DMS153 treated with DMSO at 0.1 percent for 48 hours (cell line): ENCODE measurements around the gene HIVEP1.

Experiments used
- DNase-seq: peaks from one replicate; lab custom pipeline; 2025; ENCODE audit not compliant: unreplicated experiment; lab: John Stamatoyannopoulos, UW

The HIVEP1 gene

DNA sequence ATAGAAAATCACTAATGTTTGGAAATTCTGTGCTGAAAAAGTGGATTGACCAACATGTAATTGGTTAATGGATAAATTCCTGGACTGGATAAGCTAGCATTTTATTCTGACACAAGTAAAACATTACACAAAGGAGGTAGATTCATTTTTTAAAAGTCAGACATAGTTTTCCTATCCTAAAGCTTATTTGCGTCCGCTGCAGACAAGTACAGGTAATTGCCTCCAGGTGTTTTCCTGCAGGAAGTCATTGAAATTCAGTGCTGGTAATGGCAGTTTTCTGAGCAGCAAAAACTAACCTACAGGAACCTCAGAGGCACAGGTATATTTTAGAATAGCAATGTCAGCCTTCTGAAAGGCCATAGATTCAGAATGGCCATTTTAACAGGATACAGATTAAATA lies 20.0 kb upstream of the HIVEP1 start:
- no peak for DNase-seq

DNA sequence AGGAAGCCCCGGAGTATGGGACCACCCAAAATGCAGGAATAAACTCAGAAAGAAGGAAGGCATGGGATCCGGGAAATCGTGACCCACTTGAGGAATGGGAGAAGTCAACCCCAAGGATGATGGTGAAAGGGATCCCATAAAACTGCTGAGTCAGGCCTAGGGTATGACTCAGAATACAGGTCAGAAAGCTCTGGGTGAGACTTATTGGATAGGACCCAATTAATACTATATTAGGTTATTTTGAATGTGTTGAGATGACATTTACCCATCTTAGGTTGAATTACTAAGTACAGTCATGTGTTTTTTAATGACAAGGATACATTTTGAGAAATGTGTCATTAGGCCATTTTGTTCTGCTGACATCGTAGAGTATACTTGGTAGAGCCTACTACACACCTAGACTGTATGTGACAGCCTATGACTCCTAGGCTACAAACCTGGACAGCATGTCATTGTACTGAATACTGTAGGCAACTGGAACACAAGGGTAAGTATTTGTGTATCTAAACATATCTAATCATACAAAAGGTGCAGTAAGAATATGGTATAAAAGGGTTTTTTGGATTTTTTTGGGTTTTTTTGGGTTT lies 17.1 kb upstream of the HIVEP1 start:
- DNase-seq = no peak

DNA sequence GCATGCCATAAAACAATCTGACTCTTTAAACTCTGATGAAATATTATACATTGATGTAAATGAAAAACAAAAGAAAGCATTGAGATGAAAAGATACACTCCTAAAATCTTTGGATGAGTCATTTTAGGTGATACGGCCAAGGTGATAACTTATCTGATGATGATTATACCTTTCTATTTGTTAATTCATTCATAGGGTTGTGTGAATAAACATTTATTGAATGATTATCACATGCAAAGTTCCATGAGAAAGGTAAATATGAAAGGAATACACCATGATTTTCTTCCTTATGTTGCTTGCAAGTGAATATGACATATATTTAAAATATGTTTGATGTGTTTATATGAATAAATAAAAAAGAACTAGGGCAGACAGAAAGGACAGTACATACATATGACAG lies 15.4 kb upstream of the HIVEP1 start:
- DNase-seq = no peak

DNA sequence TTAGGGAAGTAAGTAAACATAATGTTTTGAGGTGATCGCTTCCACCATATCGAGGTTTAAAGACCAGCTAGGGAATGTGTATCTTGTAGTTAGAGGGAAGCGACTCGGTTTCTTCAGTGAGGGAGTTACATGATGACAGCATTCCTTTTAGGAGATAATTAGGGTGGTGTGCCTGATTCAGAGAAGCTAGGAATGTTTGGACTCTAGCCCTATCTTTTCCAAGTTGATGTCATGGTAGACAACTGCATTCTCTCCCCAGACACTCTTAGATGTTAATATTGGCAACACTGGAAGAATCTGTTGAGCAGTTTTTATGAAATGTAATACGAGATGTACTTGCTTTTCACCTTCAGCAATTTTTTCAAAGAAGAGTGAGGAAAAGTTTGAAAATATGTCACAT lies 12.9 kb upstream of the HIVEP1 start:
- no peak for DNase-seq

DNA sequence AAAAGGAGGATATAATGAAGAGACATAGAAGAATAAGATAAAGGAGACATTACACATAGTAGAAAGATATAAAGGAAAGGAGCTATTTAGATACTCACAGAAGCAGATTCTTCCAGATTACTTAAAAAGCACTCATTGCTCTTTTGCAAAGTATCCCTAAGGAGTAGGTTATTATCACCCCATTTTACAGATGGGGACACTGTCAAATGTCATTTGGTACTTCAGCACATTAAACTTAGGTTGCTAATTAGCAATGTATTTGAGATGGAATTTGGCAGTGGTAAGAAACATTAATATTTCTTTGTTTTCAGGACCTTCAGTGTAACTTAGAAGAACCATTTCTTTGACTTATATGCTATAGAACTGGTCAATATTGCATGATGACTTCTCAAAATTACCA lies 11.9 kb upstream of the HIVEP1 start:
- DNase-seq = no peak

DNA sequence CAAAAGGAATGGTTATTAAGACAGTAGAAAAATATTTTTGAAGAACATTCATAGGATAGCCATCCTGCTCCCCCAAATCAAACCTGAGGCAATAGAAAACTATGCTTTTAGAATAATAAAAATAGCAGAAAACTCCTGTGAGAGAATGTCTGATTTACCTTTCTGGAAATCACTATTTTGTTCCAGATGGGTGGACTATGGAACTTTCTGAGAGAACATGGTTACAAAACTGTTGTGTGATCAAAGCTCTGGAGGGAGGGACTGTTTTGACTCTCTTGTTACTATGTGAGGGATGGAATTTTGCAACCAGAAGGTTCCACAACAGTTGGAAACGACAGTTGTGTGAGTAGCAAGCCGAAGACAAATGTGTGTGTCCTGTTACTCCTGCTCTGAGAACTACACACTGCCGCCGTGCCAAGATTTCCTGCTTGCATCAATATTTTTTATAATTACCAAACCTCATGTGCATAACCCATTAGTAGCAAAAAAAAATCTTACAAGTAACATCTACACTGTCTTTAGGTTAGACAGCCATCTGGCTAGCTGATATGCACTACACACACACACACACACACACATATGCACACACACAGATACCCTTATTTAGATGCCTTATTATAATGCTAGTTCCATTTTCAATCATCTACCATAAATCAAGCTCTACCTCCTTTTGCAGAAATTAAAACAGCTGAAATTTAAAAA lies 11.0 kb upstream of the HIVEP1 start:
- DNase-seq = no peak

DNA sequence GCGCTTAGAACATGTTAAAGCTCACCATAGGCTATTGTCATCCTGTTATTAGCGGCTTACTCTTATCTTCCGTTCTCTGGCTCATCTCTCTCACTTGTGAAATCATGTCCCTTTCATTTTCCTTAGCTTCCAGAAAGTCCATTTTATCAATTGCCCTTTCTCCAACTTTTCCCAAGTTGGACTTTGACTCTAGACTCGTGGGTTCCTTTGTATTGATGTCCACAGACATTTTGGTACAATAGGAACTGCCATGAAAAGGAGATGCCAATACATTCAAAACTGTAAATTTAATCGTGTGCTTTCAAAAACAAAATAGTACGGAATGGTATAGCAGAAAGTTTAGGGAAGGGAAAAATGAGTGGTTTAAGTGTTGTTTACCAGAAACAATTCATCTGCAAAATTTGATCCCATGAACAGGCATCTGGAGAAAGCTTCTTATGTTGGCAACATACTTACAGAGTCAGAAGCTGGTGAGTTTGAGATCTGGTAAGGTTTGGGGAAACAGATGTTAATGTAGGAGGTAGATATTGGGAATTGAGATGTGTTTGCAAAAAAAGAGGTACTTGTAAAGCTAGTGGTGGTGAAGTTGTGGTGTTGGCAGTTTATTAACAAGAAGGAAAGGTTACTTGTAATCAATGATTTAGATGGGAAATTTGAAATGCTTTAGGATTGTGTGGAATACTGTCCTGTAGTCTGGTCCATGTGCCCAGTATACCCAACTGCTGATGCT lies 10.2 kb upstream of the HIVEP1 start:
- DNase-seq = no peak

DNA sequence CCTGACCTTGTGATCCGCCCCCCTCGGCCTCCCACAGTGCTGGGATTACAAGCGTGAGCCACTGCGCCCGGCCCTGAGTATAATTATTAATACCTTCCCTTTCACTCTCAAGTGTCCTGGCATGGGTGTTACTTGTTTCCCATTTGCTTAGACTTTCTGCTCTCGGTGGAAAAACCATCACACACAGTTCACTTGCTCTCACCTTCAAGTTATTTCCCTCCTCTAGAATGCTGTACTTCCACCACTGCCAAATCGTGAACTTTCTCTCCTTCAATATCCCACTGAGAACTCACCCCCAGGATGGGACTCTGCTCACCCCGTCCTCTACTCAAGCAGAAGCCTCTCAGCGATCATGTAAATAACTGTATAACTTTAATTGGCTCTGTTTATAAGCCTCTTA lies 4.6 kb upstream of the HIVEP1 start:
- no peak for DNase-seq

DNA sequence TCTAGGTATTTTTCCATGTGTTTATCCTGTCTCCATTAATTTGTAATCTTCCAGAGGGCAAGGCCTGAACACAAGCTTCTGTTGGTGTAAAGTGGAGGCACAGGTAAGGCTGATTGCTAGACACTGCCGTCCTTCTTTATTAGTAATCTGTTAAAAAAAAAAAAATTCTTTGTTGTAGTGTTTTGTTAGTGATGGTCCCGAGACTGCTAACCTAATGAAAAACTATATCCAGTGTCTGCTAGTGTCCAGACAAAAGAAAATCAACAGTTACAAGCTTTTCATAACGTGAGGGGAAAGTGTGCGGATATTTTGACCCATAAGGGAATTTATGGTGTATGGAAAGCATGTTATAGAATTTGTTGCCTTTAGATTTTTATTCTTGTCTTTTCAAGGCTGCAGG lies 4.2 kb upstream of the HIVEP1 start:
- no peak for DNase-seq

DNA sequence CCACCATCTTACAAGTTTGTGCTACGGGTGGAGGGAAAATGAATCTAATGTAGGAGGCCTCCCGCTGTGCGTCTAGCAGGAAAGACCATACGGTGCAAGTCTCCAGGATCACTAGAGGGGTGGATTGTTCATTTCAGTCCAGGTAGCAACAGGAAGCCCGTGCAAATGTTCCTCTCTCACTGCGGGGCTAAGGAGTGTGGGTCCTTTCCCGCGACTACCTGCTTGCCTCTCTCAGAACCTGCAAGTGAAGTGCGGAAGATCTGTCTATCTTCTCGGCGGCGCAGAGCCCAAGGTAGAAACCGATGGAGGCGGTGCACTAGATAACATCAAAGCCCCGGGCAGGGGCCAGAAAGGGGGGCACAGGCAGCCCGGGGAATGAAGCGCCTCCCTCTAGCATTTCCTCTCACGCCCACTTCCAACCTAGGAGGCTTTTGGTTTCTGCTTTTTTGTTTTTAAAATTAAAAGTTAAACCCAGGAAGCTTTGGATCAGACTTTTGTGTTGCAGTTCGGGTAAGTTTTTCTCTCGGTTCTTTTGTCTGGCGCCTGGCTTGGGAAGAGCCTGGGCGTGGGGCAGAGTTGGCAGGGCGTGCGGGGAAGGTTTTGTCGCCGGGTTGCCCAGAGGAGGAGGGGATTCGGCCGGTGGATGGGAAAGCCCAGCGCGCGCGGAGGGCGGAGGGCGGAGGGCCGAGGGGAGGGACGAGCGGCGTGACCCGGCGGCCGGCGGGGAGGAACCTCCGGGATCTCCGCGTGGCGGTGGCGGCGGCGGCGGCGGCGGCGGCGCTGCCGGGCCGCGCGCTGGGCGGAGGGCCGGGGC lies 3.5 kb upstream of the HIVEP1 start:
- DNase-seq = peak; percentile 4

DNA sequence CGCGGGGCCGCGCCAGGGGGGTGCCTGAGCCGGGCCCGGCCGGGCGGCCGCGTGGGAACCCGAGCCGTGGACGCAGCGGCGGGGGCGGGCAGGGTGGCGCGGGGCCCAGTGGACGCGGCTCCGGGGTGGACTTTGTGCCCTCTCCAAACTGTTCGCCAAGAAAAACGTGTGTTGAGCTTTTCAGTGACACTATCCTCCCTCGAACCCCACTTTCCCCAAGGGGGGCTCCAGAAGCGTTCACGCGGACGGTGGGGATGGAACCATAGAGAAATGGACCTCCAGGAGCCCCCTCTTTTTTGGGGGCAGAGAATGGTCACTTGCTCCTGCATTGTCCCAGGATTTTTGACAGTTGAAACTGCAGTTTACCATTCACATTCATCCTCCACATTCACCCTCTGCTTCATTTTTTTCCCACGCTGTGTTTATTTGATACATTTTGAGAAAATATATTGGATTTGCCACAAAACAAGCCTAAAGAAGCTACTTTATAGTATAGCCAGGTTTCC lies 2.9 kb upstream of the HIVEP1 start:
- DNase-seq = no peak

DNA sequence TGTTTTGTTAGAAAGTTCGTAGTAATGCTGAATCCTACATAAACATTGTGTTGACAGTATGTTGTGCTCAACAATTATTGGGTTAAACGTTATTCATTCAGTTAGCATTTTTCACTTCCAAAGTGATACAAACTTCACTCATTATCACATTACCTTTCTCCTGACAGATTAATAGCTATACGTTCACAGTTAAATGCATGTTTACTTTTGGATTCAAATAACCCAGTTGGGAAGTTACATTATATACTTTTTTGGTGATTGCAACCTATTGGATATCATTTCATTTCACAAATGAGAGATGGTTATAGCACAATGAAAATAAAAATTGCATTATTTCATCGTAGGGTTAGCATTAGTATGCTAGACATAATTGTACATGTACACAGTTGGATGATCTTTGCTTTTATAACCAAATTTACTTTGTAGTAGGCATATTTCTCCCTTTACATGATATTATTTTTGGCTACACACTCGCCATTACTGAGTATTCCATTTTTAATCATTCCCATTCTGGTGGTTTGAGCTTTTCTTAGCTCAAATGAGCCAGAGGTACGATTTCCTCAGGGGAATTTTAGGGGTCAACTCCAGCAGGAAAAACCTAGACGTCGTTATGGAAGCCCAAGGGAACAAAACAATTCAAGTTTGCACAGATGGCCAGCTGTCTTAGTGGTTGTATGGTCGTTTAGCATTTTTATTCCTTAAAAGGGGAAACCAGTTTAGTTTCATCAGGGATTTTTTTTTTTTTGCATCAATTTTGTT lies 2.1 kb upstream of the HIVEP1 start:
- DNase-seq = no peak

DNA sequence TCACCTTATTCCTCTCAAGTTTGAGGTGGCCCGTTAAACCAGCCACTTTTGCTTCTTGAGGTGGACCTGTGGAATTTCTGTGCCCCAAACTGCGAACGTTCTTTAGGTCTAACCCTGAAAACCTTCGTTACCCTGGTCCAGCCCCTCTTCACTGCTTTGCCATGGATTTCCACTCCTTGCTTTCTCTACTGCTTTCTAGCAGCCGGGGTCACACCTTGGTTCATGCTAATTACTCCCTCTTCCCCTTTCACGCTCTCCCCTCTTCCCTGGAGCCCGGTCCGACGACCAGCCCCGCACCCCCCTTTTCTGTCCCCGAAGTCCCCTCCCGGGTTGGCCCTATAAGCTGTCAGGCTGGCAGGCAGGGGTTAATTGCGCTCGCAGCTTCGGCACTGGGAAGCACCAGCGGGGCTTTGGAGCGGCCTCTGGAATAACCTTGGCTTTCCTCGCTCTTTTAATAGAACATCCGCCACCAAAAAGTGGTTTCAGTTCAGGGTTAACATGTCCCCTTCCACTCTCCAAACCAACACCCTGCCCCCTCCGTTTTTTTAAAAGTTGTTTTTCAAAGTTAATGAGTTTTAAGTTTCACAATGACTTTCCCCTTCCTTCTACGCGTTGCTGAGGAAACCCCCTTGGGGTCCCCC lies 1.4 kb upstream of the HIVEP1 start:
- DNase-seq = no peak

DNA sequence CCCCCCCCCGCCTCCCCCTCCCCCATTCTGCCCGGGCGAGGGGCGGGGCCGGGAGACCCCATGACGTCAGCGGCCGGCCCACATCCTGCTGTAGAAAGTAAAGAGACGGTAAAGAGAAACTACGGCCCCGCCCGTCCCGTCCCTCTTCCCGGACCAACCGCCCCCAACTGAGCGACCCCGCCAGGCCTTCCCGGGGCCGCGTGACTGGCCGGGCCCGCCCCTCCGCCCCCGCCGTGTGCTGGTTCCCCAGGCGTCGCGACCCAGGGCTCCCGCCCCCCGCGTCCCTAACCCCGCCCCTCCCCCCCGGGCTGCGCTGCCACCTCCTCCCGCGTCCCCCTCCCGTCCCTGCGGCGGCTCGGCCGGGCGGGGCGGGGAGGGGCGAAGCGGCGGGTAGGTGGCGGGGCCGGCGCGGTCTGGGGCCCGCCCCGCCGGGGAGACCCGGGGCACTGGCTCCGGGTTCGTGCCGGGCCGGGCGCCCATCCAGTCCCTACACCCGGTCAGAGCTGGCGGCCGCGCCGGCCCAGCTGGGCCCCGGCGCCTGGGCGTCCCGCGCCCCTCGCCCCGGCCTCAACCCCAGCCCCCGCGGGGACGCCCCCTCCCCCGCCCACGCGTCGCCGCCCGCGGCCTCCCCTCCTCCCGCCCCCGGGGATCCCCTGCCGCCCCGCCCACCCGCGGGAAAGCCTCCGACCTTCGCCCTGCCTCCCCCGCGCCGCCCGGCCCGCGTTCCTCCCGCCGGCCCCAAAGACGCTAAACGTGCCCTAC lies 655 bp upstream of the HIVEP1 start:
- peak; percentile 34 for DNase-seq

DNA sequence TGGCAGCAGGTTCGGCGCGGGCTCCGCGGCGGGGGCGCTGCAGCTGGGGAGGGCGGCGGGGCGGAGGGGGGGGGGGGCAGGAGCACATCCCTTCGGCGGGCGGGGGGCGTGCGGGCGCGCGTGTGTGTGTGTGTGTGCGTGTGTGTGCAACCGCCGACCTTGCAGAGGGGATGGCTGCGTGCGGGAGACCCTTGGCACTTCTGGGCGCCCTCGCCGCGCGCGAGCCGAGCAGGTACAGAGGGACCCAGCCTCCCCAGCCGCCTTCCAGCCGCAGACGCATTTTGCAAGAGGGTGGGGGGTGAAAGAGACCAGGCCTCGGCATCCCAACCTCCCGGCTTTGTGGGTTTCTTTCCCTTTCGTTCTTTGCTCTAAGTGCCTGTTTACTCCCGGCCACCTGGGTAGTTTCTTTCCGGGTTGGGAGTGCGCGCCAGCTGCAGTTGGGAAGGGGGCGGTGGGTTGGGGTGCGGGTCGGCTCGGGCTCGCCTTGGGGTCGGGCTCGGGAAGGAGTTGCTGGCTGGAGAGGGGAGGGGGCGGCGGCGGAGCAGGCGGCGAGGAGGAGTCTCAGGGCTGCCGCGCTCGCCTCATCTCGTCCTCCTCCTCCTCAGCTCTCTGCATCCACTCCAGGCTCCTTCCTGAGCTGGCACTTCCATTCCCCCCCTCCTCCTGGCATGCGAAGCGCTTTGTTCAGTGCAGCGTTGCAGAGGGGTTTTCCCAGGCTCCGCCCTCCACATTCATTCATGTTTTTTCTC lies 620 bp downstream of the HIVEP1 start:
- DNase-seq = peak; percentile 7

DNA sequence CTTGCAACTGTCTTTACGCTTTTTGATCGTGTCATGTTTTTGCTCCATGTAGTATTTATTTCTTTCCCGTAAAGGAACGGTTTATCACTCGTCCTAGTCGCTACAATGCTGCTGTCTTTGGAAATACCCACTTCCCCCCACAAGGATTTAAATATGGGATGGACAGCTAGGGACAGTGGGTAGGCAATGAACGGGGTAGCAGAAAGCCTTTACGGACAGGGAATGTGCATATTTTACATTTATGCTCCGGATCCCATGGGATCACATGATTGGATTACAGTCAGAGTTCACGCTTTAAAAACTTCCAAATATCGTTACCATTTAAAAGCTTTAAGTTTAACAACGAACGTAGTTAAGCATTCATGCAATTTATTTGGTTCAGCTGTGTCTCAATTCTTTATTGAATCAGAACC lies 1.2 kb downstream of the HIVEP1 start:
- DNase-seq = no peak

DNA sequence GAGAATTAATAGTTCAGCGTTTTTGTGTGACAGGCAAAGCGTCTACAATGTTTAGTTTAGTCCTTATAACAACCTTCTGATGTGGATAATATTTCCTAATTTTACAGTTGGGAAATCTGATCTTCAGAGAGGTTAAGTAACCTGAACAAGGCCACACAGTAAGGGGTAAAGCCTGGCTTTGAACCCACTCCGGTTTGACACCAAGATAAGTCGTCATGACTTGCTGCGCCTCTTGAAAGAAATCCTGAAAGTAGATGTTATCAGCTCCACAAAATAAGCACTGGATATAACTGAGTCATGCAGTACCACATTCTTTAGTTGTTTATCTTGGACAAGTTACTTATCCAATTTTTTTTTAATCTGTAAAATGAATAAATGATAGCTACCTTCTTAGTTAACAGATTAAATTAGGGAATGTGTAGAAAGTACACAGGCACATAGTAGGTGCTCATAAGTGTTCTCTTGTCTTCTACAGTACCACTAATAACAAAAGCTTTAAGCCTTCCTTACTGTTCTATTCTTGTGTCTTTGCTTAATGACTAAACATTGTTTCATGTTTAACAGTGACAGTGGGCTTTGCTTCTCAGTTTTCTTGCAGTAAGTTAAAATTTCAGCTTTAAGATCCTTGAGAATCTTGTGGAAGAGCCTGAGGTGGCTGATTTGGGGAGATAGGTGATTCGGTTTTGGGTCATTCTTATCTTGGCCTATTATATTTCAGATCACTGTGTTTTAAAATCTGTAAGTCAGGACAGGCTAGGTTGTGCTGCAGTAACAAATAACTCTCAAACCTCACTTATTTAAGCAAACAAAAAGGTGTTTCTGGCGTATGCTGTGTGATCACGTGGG lies 2.1 kb downstream of the HIVEP1 start:
- no peak for DNase-seq

DNA sequence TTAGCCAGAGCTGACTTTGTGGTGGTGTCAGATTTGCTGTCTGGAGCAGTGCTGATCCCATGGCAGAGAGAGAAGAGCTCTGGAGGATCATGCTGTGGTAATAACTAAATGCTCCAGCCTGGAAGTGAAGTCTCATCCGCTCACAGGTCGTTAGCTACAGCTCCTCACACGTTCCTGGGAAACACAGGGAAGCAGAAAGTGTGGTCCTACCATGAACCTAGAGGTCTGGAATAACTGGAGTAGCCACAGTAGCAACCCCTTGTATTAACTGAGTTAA lies 2.7 kb downstream of the HIVEP1 start:
- no peak for DNase-seq
